Thyroid gland (tissue), 4 donors: Measurements from ENCODE around the gene ANKRD13D. TPM values are rescaled to one million over a fixed set of nuclear protein-coding genes. Genes with fewer than 3 reads are reported as not detected.

Source experiments
- DNase-seq, 2 donors: peaks; one replicate each; pipeline ENCODE4 v3.0.0-alpha.2; 2019
- H3K27ac ChIP-seq, 3 donors: fragments of 200-600 bp; sonication (generic); 1 replicate in 2 of 3; 2 replicates in 1 of 3; pipeline ENCODE4 v1.5.1; 2016 to 2019; ENCODE audit warnings: mild to moderate bottlenecking in 1 of 3, moderate library complexity in 1 of 3
- H3K27me3 ChIP-seq: fragments of 200-600 bp; sonication (generic); one replicate; pipeline ENCODE4 v1.5.1; 2019
- H3K36me3 ChIP-seq, 2 donors: fragments of 200-600 bp; sonication (generic); one replicate each; pipeline ENCODE4 v1.5.1; 2016 to 2019
- H3K4me1 ChIP-seq, 2 donors: fragments of 200-600 bp; sonication (generic); one replicate each; pipeline ENCODE4 v1.5.1; 2017 to 2019
- H3K4me3 ChIP-seq, 3 donors: fragments of 200-600 bp; sonication (generic); replicated peaks in 1 of 3; 1 replicate in 2 of 3; 2 replicates in 1 of 3; pipeline ENCODE4 v1.5.1; 2016; ENCODE audit warnings: mild to moderate bottlenecking in 1 of 3
- H3K9me3 ChIP-seq: fragments of 200-600 bp; sonication (generic); one replicate; pipeline ENCODE4 v1.5.1; 2017
- CTCF ChIP-seq, 6 experiments: fragments of 200-600 bp in 3 of 6; fragments of 450-650 bp in 3 of 6; sonication (generic) in 3 of 6; IDR thresholded peaks; one replicate each; pipeline ENCODE4 v1.5.1; 2016 to 2019; ENCODE audit warnings: antibody characterized with exemption in 6 of 6, mild to moderate bottlenecking in 2 of 6, inconsistent platforms in 1 of 6, moderate library complexity in 1 of 6
- POLR2A ChIP-seq, 2 donors: fragments of 450-650 bp; IDR thresholded peaks; one replicate each; pipeline ENCODE4 v1.6.1; 2017; ENCODE audit warnings: antibody characterized with exemption in 2 of 2, mild to moderate bottlenecking in 2 of 2, moderate library complexity in 1 of 2
- WGBS, 2 donors: methylation state at CpG; one replicate each; pipeline ENCODE4 v1.1.5; 2017; 5-methylcytosine and 5-hydroxymethylcytosine counted together
- intact Hi-C: fragments of 100-400 bp; cut with DNase I; formaldehyde crosslinking; loops from one replicate; pipeline ENCODE4 v1.15.1; 2023
- total RNA-seq, 4 donors: library from RNA; depleted of rRNA; stranded (reverse); fragments of >200 nt; gene quantifications; one replicate each; pipeline ENCODE4 v1.2.3, GENCODE V29; 2016

Gene ANKRD13D
- total RNA-seq, 4 donors from 2014 or later, result 27.9 to 36.8 (median 31.5) TPM

- peaks cover 68 to 71% of the 10 kb centered on the region in 2 donors for H3K36me3 ChIP-seq
- peaks cover 7 to 26% of the 10 kb centered on the region in 2 donors for H3K4me1 ChIP-seq
- TF ChIP-seq CTCF (IDR thresholded peaks at IDR 0.05), result no peak
- H3K27me3 ChIP-seq, result no peaks in the 10 kb centered on the region
- WGBS, 2 donors, result 91 to 93% methylated on average over 13 of the region's 13 CpGs
- peak in 1 of 2 donors; percentile 3 for DNase-seq
- intact Hi-C loops, result no loop called here
- no peak overlapping the region for H3K4me3 ChIP-seq
- no peaks in the 10 kb centered on the region for H3K9me3 ChIP-seq
- no peak overlapping the region for H3K27ac ChIP-seq
Observed at GRCh38 chr11:67283481-67283963, 5.6 kb upstream of the ANKRD13D start.

GRCh38 chr11:67284811-67285540, 4.1 kb upstream of the ANKRD13D start:
- WGBS, 2 donors, result 90 to 91% methylated on average over 39 to 42 of the region's 45 CpGs
- intact Hi-C loops, result no loop called here
- Histone ChIP-seq H3K27ac (no peak overlapping the region), H3K4me3 (no peak overlapping the region), H3K4me1 (peaks cover 11 to 24% of the 10 kb centered on the region in 2 donors), H3K36me3 (peaks cover 59 to 62% of the 10 kb centered on the region in 2 donors), H3K27me3 (no peaks in the 10 kb centered on the region), H3K9me3 (no peaks in the 10 kb centered on the region)
- no peak for DNase-seq
- TF ChIP-seq POLR2A (IDR thresholded peaks at IDR 0.05) (no peak), CTCF (IDR thresholded peaks at IDR 0.05) (no peak)

GRCh38 chr11:67285541-67286498, 3.3 kb upstream of the ANKRD13D start:
- no peak for DNase-seq
- Histone ChIP-seq H3K27me3 (no peaks in the 10 kb centered on the region), H3K36me3 (peaks cover 51 to 54% of the 10 kb centered on the region in 2 donors), H3K4me1 (peaks cover 15 to 27% of the 10 kb centered on the region in 2 donors), H3K4me3 (no peak overlapping the region), H3K9me3 (no peaks in the 10 kb centered on the region), H3K27ac (peak overlapping the region in 1 of 3 donors; percentile 93)
- intact Hi-C loops, result no loop called here
- no peak for TF ChIP-seq CTCF (IDR thresholded peaks at IDR 0.05)
- no peak for TF ChIP-seq POLR2A (IDR thresholded peaks at IDR 0.05)
- WGBS, 2 donors, result 90 to 93% methylated on average over 28 to 32 of the region's 39 CpGs

DNA sequence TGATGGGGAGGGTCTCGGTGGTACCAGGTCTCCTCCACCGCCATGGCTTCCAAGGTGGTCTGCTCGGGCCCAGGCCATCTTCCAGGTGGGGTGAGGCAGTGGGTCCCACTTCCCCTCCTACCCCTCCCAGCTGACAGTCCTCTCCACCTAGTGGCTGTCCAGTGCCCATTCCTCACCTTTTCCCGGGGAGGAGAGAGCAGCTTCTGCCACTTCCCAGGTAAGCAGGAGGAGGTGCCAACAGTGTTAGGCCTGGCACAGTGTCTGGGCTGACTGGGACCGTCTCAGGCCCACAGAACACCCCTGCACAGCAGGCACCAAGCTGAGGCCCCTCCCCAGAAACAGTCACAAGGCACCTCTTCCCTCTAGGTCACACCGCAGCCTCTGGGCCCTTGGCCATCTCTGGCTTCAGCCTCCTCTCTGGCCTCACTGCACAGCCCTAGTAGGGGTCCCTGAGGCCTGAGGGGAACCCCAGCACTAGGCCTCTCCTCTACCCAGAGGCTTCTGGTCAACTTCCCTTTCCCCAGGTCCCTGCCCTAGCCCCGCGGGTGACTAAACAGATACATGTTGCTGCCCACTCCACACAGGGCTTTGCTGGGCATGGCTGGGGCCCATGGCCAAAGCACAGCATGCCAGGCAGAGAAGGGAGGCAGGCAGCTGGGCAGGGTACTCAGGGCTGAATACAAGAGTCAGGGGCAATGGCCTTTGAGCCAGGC, 2.3 kb upstream of the ANKRD13D start:
- no peak overlapping the region for H3K4me3 ChIP-seq
- DNase-seq, result no peak

More for the DNA sequence above, 2.3 kb upstream of the ANKRD13D start:
- H3K9me3 ChIP-seq, result no peaks in the 10 kb centered on the region
- intact Hi-C loops, result no loop called here
- 77 to 90% methylated on average over 6 to 8 of the region's 8 CpGs for WGBS, 2 donors
- H3K36me3 ChIP-seq, result peaks cover 45 to 50% of the 10 kb centered on the region in 2 donors
- peak overlapping the region in 2 of 3 donors; percentile 90 to 93 for H3K27ac ChIP-seq
- peaks cover 15 to 27% of the 10 kb centered on the region in 2 donors for H3K4me1 ChIP-seq
- TF ChIP-seq CTCF (IDR thresholded peaks at IDR 0.05) (no peak), POLR2A (IDR thresholded peaks at IDR 0.05) (no peak)
- no peaks in the 10 kb centered on the region for H3K27me3 ChIP-seq
